ENCODE measurements around the gene CGA. TPM values are rescaled to one million over a fixed set of nuclear protein-coding genes. Genes with fewer than 3 reads are reported as not detected.

Gene CGA
- total and polyA plus RNA-seq, 8 donors, result 0.28 to 6.0 (median 0.44) TPM; not detected in 3

DNA sequence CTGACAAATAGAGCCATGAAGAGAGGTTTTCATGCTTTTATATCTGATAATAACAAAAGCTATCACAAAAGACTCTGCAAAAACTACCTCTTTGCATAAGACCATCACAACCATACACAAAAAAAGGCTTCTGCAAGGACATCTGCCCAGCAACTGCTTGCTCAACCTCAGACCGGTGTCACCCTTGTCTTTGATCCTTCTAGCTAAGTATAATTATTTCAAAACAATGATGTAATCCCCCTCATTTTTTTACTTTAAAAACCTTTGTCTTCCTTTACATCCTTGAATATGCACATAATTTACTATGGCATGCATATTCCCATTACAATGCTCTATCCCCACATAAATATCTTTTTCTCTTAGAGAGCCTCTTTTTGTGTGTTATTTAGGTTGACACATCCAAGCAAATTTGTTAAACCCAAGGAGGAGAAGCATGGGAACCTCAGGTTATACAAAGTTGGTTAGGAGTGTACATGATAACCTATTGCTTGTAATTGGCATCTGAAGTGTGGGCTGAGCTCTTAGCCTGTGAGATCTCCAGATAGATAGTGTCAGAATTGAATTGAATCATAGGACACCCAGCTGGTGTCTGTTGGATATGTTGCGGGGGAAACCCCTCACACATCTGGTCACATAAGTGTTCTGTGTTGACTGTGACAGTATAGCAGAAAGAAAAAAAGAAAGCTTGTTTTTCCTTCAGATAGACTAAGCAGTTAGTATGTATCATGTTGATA is 20.7 kb upstream of the CGA start:
- Histone ChIP-seq H3K4me1 (no peaks in the 10 kb centered on the region), H3K27ac (no peak overlapping the region), H3K4me3 (no peak overlapping the region), H3K9me3 (no peaks in the 10 kb centered on the region), H3K36me3 (no peaks in the 10 kb centered on the region), H3K27me3 (no peaks in the 10 kb centered on the region)
- ATAC-seq (no peak), DNase-seq (no peak)
- intact Hi-C loops (cut with DNase I), result no loop called here
- TF ChIP-seq, protein P1, sequence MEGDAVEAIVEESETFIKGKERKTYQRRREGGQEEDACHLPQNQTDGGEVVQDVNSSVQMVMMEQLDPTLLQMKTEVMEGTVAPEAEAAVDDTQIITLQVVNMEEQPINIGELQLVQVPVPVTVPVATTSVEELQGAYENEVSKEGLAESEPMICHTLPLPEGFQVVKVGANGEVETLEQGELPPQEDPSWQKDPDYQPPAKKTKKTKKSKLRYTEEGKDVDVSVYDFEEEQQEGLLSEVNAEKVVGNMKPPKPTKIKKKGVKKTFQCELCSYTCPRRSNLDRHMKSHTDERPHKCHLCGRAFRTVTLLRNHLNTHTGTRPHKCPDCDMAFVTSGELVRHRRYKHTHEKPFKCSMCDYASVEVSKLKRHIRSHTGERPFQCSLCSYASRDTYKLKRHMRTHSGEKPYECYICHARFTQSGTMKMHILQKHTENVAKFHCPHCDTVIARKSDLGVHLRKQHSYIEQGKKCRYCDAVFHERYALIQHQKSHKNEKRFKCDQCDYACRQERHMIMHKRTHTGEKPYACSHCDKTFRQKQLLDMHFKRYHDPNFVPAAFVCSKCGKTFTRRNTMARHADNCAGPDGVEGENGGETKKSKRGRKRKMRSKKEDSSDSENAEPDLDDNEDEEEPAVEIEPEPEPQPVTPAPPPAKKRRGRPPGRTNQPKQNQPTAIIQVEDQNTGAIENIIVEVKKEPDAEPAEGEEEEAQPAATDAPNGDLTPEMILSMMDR (IDR thresholded peaks at IDR 0.05), result no peak

DNA sequence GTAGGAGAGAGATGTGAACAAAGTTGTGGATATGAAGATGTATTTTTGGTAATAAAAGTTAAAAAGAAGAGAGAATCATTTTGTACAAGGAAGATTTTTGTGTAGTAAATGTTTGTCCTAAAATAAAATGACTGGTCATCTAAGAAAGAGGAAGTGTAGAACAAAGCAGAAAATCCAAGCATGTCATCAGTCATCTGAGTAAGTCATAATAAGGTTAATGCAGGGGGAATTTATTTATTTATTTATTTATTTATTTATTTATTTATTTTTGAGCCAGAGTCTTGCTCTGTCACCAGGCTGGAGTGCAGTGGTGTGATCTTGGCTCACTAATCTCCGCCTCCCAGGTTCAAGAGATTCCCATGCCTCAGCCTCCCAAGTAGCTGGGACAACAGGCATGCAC is 15.7 kb upstream of the CGA start:
- Histone ChIP-seq H3K27me3 (no peaks in the 10 kb centered on the region), H3K9me3 (no peaks in the 10 kb centered on the region), H3K4me1 (no peaks in the 10 kb centered on the region), H3K4me3 (no peak overlapping the region), H3K27ac (no peak overlapping the region), H3K36me3 (no peaks in the 10 kb centered on the region)
- intact Hi-C loops (cut with DNase I), result no loop called here
- DNase-seq (no peak), ATAC-seq (no peak)
- TF ChIP-seq, protein P1 (IDR thresholded peaks at IDR 0.05), result no peak

DNA sequence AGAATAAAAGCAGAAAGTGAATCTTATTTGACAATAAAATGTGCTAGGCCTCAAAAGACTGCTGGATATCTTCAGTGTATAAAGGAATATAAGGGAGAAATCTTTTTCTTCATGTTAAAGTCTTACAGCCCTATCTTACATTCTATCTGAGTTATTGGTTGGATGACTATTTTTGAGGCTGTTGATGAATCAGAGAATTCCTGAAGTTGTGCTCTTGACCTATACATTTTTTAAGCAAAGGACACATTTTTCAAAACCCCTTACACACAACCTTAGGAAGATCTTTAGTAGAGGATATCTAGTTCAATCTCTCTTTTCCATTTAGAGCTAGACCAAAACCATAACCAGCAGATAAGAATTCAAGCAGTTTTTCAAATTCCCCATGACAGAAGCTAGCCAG is 10.9 kb upstream of the CGA start:
- no peaks in the 10 kb centered on the region for H3K9me3 ChIP-seq

DNA sequence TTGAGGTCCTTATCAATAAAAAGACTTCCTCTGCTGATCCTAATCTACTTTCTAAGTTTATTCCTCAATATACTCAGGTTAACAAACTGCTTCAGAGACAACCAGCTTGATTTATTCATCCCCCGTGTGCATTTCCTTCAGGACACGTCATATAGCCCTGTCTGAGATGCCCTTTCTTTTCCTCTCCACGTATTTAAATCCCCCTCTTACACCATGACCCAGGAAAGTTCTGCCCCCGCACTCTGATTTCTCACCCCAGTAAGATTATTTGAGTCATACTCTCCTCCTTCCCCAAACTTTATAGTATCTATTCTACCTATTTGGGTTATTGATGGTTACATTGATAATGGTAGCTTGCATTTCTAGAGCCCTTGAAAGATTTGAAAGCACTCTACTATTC is 9.8 kb upstream of the CGA start:
- H3K36me3 ChIP-seq, result no peaks in the 10 kb centered on the region
- H3K4me3 ChIP-seq, result no peak overlapping the region
- ATAC-seq (no peak), DNase-seq (no peak)
- H3K27ac ChIP-seq, result no peak overlapping the region
- TF ChIP-seq, protein P1 (IDR thresholded peaks at IDR 0.05), result no peak
- H3K9me3 ChIP-seq, result no peaks in the 10 kb centered on the region
- peaks cover 0 to 3% of the 10 kb centered on the region in 2 donors for H3K4me1 ChIP-seq
- no peaks in the 10 kb centered on the region for H3K27me3 ChIP-seq
- intact Hi-C loops (cut with DNase I), result no loop called here

More for the DNA sequence above, 10.9 kb upstream of the CGA start:
- DNase-seq (no peak), ATAC-seq (no peak)
- intact Hi-C loops (cut with DNase I), result no loop called here
- Histone ChIP-seq H3K36me3 (no peaks in the 10 kb centered on the region), H3K4me1 (peaks cover 0 to 3% of the 10 kb centered on the region in 2 donors), H3K4me3 (no peak overlapping the region), H3K27me3 (no peaks in the 10 kb centered on the region), H3K27ac (no peak overlapping the region)
- TF ChIP-seq, protein P1 (IDR thresholded peaks at IDR 0.05), result no peak

DNA sequence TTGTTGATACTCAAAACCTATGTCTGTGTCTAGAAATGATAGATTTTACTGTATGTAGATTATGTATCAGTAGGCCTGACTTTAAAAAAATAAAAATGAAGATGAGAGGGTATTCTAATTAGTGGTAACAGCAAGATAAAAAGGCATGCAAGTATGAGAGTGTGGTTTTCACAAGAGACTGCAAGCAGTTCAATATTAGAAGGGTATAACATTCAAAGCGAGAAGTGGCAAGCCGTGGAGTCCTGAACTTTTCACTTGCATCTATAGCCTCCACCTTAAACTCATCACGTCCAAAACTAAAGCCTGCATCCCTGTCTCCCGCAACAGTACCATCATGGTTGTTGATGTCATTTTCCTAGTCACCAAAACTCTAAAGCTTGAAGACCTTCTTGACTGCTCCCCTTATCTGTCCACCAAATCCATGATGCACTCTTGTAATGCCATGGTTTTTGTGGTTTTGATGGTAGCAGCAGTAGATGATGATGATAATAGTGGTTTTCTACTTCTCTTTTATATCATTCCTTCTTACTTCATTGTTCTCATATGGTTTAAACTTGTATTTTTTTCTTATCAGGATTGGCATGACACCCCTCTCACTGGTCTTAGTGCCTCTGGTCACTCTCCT is 9.2 kb upstream of the CGA start:
- intact Hi-C loops (cut with DNase I), result no loop called here
- ATAC-seq (no peak), DNase-seq (no peak)
- TF ChIP-seq, protein P1 (IDR thresholded peaks at IDR 0.05), result no peak
- Histone ChIP-seq H3K36me3 (no peaks in the 10 kb centered on the region), H3K27me3 (no peaks in the 10 kb centered on the region), H3K4me1 (peaks cover 0 to 3% of the 10 kb centered on the region in 2 donors), H3K4me3 (no peak overlapping the region), H3K27ac (no peak overlapping the region), H3K9me3 (no peaks in the 10 kb centered on the region)

Data from left lung (tissue), 10 donors.